ENCODE data around the gene MRPS34. TPM values are rescaled to one million over a fixed set of nuclear protein-coding genes. Genes with fewer than 3 reads are reported as not detected.

Gene MRPS34
- polyA plus RNA-seq, 4 donors = 37.1 to 89.4 (median 57.9) TPM

- DNase-seq (ENCODE audit: low read depth in 4 of 4, low spot score in 3 of 4) = peak; percentile 99 to 100 (median 99)
Measured at GRCh38 chr16:1782408-1783264, 9.7 kb upstream of the MRPS34 start, which contains the start of the genes NUBP2 and SPSB3. Gene NUBP2, plus strand, starts transcription at chr16:1782960. Its CDS starts 61 bp downstream, at chr16:1783021. Gene SPSB3, minus strand, starts transcription at chr16:1782571. Its CDS starts 1,088 bp downstream, at chr16:1781483.

- no peak for DNase-seq (ENCODE audit: low read depth in 4 of 4, low spot score in 3 of 4)
Measured at GRCh38 chr16:1781758-1782407, 8.9 kb upstream of the MRPS34 start.

GRCh38 chr16:1781254-1781653 lies 8.3 kb upstream of the MRPS34 start:
- no peak for DNase-seq (ENCODE audit: low read depth in 4 of 4, low spot score in 3 of 4)

- DNase-seq (ENCODE audit: low read depth in 4 of 4, low spot score in 3 of 4) = no peak
Measured at GRCh38 chr16:1780677-1781072, 7.7 kb upstream of the MRPS34 start.

- DNase-seq (ENCODE audit: low read depth in 4 of 4, low spot score in 3 of 4) = no peak
Measured at GRCh38 chr16:1779741-1780676, 7.1 kb upstream of the MRPS34 start.

GRCh38 chr16:1779234-1779701 lies 6.3 kb upstream of the MRPS34 start:
- no peak for DNase-seq (ENCODE audit: low read depth in 4 of 4, low spot score in 3 of 4)

- no peak for DNase-seq (ENCODE audit: low read depth in 4 of 4, low spot score in 3 of 4)
Measured at GRCh38 chr16:1778200-1779179, 5.6 kb upstream of the MRPS34 start.

GRCh38 chr16:1777375-1778199 lies 4.7 kb upstream of the MRPS34 start:
- DNase-seq (ENCODE audit: low read depth in 4 of 4, low spot score in 3 of 4) = no peak

GRCh38 chr16:1776991-1777374 lies 4.0 kb upstream of the MRPS34 start:
- no peak for DNase-seq (ENCODE audit: low read depth in 4 of 4, low spot score in 3 of 4)

- no peak for DNase-seq (ENCODE audit: low read depth in 4 of 4, low spot score in 3 of 4)
Measured at GRCh38 chr16:1776672-1776955, 3.7 kb upstream of the MRPS34 start.

- DNase-seq (ENCODE audit: low read depth in 4 of 4, low spot score in 3 of 4) = no peak
Measured at GRCh38 chr16:1775846-1776671, 3.1 kb upstream of the MRPS34 start.

- no peak for DNase-seq (ENCODE audit: low read depth in 4 of 4, low spot score in 3 of 4)
Measured at GRCh38 chr16:1775006-1775845, 2.3 kb upstream of the MRPS34 start.

GRCh38 chr16:1774448-1774780 lies 1.5 kb upstream of the MRPS34 start:
- DNase-seq (ENCODE audit: low read depth in 4 of 4, low spot score in 3 of 4) = no peak

- no peak for DNase-seq (ENCODE audit: low read depth in 4 of 4, low spot score in 3 of 4)
Measured at GRCh38 chr16:1773703-1774447, 941 bp upstream of the MRPS34 start.

GRCh38 chr16:1772362-1772907 lies 499 bp downstream of the MRPS34 start, which contains the start of gene EME2:
Gene EME2, plus strand, starts transcription at chr16:1772810. Its CDS starts 418 bp downstream, at chr16:1773228.
- no peak for DNase-seq (ENCODE audit: low read depth in 4 of 4, low spot score in 3 of 4)

- no peak for DNase-seq (ENCODE audit: low read depth in 4 of 4, low spot score in 3 of 4)
Measured at GRCh38 chr16:1771864-1772361, 1.0 kb downstream of the MRPS34 start.

All from left renal pelvis (tissue), 4 donors.